Measurements from ENCODE around the gene FYN.

Gene FYN

GRCh38 chr6:111782192-111782809, 91.0 kb downstream of the FYN start:
- intact Hi-C loops (cut with DNase I; ENCODE audit: low total_unique reads) = no loop called here
- no peaks in the 10 kb centered on the region for H3K4me1 ChIP-seq

DNA sequence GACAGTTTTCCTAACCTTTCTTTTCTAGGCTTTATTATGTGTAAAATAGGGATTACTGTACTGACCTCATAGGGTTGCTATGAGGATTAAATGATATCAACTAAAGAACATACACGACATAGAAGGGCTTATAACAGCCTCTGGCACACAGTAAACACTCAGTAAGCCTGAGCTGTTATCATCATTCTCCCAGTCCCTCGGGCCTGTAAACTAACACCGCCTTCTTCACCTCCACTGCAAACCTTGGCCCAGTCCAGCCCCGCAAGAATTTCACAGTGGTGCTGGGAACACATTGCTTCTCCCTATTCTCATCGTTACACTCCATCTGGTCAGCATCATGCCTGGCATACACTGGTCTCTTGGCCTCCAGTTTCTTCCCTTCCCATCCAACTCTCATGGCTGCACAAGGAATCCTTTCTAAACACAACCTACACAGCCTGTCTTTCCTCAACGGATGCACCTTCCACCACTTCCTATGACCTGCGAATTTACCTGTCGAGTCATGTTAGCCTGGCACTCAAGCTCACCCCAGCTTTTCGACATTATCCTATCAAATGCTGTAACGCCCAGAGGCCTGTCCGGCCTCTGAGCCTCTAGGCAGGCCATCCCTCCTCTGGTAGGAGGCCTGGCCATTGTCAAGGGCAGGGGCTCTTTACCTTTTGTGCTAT, 92.1 kb downstream of the FYN start:
- Histone ChIP-seq H3K27ac (no peak overlapping the region), H3K27me3 (no peaks in the 10 kb centered on the region), H3K4me1 (no peaks in the 10 kb centered on the region), H3K36me3 (no peaks in the 10 kb centered on the region), H3K4me3 (no peak overlapping the region), H3K9me3 (no peaks in the 10 kb centered on the region)
- no peak for DNase-seq
- no peak for TF ChIP-seq CTCF (IDR thresholded peaks at IDR 0.05)
- intact Hi-C loops (cut with DNase I; ENCODE audit: low total_unique reads) = no loop called here

More at GRCh38 chr6:111782192-111782809, 91.0 kb downstream of the FYN start:
- no peaks in the 10 kb centered on the region for H3K36me3 ChIP-seq
- H3K27me3 ChIP-seq = no peaks in the 10 kb centered on the region
- H3K27ac ChIP-seq = no peak overlapping the region
- no peak overlapping the region for H3K4me3 ChIP-seq
- no peak for TF ChIP-seq CTCF (IDR thresholded peaks at IDR 0.05)
- no peaks in the 10 kb centered on the region for H3K9me3 ChIP-seq
- no peak for DNase-seq

- H3K27ac ChIP-seq = no peak overlapping the region
- no peaks in the 10 kb centered on the region for H3K4me1 ChIP-seq
- TF ChIP-seq CTCF (IDR thresholded peaks at IDR 0.05) = no peak
- H3K9me3 ChIP-seq = no peaks in the 10 kb centered on the region
- no peak for DNase-seq
- no peaks in the 10 kb centered on the region for H3K27me3 ChIP-seq
- H3K4me3 ChIP-seq = no peak overlapping the region
- intact Hi-C loops (cut with DNase I; ENCODE audit: low total_unique reads) = no loop called here
- H3K36me3 ChIP-seq = no peaks in the 10 kb centered on the region
Observed at GRCh38 chr6:111780393-111780792, 92.9 kb downstream of the FYN start.

GRCh38 chr6:111779660-111780059, 93.6 kb downstream of the FYN start:
- TF ChIP-seq CTCF (IDR thresholded peaks at IDR 0.05) = no peak
- intact Hi-C loops (cut with DNase I; ENCODE audit: low total_unique reads) = no loop called here

DNA sequence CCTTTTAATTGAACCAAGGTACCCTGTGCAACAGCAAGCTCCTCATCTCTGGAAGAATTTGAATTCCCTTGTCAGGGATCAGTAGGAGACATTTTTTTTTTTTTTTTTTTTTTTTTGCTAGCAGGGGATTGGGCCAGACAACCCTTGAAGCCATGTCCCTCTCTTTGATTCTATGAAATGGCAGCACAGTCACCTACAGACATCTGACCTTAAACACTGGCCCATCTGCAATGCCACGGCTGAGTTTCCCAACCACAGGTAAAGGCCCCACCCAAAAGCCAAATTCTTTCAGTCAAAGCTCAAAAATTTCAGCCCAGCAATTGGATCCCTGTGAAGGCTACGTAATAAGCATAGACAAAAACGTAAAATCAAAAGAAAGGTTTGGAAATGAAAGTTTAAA, 94.2 kb downstream of the FYN start:
- no peak for DNase-seq
- Histone ChIP-seq H3K27me3 (no peaks in the 10 kb centered on the region), H3K4me3 (no peak overlapping the region), H3K36me3 (no peaks in the 10 kb centered on the region), H3K27ac (no peak overlapping the region), H3K4me1 (no peaks in the 10 kb centered on the region), H3K9me3 (no peaks in the 10 kb centered on the region)
- no peak for TF ChIP-seq CTCF (IDR thresholded peaks at IDR 0.05)
- intact Hi-C loops (cut with DNase I; ENCODE audit: low total_unique reads) = no loop called here

More at GRCh38 chr6:111779660-111780059, 93.6 kb downstream of the FYN start:
- Histone ChIP-seq H3K36me3 (no peaks in the 10 kb centered on the region), H3K9me3 (no peaks in the 10 kb centered on the region), H3K4me3 (no peak overlapping the region), H3K4me1 (no peaks in the 10 kb centered on the region), H3K27ac (no peak overlapping the region), H3K27me3 (no peaks in the 10 kb centered on the region)
- no peak for DNase-seq
